GM23338 (cell line): ENCODE measurements around the gene VSIG4.

Source experiments
- CREB1 ChIP-seq: fragments of 250-450 bp; sonication (Bioruptor Pico); IDR thresholded peaks from 2 replicates; pipeline ENCODE4 v1.5.0; 2020; ENCODE audit warnings: low read depth, mild to moderate bottlenecking, moderate library complexity
- EZH2 ChIP-seq: fragments of 200-600 bp; sonication (generic); IDR thresholded peaks from one replicate; pipeline ENCODE4 v1.8.0; 2017; ENCODE audit warnings: antibody characterized with exemption, mild to moderate bottlenecking, low read depth; ENCODE audit not compliant: unreplicated experiment
- EZH2phosphoT487 ChIP-seq: fragments of 200-600 bp; sonication (generic); IDR thresholded peaks from one replicate; pipeline ENCODE4 v1.8.1; 2018; ENCODE audit warnings: antibody characterized with exemption; ENCODE audit not compliant: unreplicated experiment
- JUNB ChIP-seq: IDR thresholded peaks from one replicate; pipeline ENCODE4 v1.6.1; 2016; ENCODE audit warnings: antibody characterized with exemption; ENCODE audit not compliant: unreplicated experiment
- POLR2AphosphoS5 ChIP-seq: IDR thresholded peaks from 2 replicates; pipeline ENCODE4 v1.6.1; 2016; ENCODE audit warnings: antibody characterized with exemption, low read depth
- STAT1 ChIP-seq: IDR thresholded peaks from one replicate; pipeline ENCODE4 v1.6.1; 2016; ENCODE audit warnings: antibody characterized with exemption; ENCODE audit not compliant: unreplicated experiment
- ZNF114 ChIP-seq: fragments of 250-450 bp; sonication (Bioruptor Pico); IDR thresholded peaks from 2 replicates; pipeline ENCODE4 v1.5.0; 2020; ENCODE audit warnings: mild to moderate bottlenecking, moderate library complexity
- TF ChIP-seq, protein P1 (sequence below), 2 experiments: fragments of 200-600 bp in 1 of 2; sonication (generic) in 1 of 2; conservative IDR thresholded peaks; 2 replicates each; pipeline versions ENCODE4 v1.5.1 to v1.6.1; 2016 to 2017; ENCODE audit warnings: antibody characterized with exemption in 2 of 2, low read depth in 2 of 2, mild to moderate bottlenecking in 2 of 2, moderate library complexity in 1 of 2
- TF ChIP-seq, protein P2 (sequence below): IDR thresholded peaks from one replicate; pipeline ENCODE4 v1.6.1; 2018; ENCODE audit warnings: antibody characterized with exemption; ENCODE audit not compliant: unreplicated experiment
- TF ChIP-seq, protein P3 (sequence below): IDR thresholded peaks from 2 replicates; pipeline ENCODE4 v1.6.1; 2016; ENCODE audit warnings: antibody characterized with exemption
- TF ChIP-seq, protein P4 (sequence below): fragments of 250-450 bp; sonication (Bioruptor Pico); IDR thresholded peaks from 2 replicates; pipeline ENCODE4 v1.5.0; 2020; ENCODE audit warnings: mild to moderate bottlenecking, moderate library complexity

DNA sequence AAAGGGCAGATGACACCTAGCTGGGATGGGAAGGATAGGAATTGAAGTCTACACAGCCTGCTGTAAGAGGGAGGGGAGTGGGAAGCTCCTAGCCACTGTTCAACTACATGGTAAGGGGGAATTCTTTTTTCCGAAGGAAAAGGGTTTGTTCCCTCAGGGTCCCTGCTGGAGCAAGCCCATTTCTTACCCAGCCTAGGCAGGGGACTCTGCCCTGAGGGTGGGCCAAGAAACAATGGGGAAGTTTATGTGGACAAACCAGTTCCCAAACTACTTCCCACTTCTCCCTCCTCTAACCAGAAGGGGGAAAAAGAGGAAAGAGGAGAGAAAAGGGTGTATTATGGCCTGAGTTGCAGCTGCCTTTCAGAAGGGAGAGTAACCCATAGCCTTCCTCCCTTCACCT, 13.5 kb upstream of the VSIG4 start:
- TF ChIP-seq, protein P1, sequence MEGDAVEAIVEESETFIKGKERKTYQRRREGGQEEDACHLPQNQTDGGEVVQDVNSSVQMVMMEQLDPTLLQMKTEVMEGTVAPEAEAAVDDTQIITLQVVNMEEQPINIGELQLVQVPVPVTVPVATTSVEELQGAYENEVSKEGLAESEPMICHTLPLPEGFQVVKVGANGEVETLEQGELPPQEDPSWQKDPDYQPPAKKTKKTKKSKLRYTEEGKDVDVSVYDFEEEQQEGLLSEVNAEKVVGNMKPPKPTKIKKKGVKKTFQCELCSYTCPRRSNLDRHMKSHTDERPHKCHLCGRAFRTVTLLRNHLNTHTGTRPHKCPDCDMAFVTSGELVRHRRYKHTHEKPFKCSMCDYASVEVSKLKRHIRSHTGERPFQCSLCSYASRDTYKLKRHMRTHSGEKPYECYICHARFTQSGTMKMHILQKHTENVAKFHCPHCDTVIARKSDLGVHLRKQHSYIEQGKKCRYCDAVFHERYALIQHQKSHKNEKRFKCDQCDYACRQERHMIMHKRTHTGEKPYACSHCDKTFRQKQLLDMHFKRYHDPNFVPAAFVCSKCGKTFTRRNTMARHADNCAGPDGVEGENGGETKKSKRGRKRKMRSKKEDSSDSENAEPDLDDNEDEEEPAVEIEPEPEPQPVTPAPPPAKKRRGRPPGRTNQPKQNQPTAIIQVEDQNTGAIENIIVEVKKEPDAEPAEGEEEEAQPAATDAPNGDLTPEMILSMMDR (conservative IDR thresholded peaks at IDR 0.05; ENCODE audit: low read depth in 2 of 2): no peak
- TF ChIP-seq POLR2AphosphoS5 (no peak), STAT1 (no peak), EZH2phosphoT487 (no peak), CREB1 (no peak), EZH2 (no peak), JUNB (no peak), ZNF114 (no peak)
- TF ChIP-seq, protein P2, sequence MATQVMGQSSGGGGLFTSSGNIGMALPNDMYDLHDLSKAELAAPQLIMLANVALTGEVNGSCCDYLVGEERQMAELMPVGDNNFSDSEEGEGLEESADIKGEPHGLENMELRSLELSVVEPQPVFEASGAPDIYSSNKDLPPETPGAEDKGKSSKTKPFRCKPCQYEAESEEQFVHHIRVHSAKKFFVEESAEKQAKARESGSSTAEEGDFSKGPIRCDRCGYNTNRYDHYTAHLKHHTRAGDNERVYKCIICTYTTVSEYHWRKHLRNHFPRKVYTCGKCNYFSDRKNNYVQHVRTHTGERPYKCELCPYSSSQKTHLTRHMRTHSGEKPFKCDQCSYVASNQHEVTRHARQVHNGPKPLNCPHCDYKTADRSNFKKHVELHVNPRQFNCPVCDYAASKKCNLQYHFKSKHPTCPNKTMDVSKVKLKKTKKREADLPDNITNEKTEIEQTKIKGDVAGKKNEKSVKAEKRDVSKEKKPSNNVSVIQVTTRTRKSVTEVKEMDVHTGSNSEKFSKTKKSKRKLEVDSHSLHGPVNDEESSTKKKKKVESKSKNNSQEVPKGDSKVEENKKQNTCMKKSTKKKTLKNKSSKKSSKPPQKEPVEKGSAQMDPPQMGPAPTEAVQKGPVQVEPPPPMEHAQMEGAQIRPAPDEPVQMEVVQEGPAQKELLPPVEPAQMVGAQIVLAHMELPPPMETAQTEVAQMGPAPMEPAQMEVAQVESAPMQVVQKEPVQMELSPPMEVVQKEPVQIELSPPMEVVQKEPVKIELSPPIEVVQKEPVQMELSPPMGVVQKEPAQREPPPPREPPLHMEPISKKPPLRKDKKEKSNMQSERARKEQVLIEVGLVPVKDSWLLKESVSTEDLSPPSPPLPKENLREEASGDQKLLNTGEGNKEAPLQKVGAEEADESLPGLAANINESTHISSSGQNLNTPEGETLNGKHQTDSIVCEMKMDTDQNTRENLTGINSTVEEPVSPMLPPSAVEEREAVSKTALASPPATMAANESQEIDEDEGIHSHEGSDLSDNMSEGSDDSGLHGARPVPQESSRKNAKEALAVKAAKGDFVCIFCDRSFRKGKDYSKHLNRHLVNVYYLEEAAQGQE: no peak
- TF ChIP-seq, protein P3, sequence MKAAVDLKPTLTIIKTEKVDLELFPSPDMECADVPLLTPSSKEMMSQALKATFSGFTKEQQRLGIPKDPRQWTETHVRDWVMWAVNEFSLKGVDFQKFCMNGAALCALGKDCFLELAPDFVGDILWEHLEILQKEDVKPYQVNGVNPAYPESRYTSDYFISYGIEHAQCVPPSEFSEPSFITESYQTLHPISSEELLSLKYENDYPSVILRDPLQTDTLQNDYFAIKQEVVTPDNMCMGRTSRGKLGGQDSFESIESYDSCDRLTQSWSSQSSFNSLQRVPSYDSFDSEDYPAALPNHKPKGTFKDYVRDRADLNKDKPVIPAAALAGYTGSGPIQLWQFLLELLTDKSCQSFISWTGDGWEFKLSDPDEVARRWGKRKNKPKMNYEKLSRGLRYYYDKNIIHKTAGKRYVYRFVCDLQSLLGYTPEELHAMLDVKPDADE: no peak
- TF ChIP-seq, protein P4, sequence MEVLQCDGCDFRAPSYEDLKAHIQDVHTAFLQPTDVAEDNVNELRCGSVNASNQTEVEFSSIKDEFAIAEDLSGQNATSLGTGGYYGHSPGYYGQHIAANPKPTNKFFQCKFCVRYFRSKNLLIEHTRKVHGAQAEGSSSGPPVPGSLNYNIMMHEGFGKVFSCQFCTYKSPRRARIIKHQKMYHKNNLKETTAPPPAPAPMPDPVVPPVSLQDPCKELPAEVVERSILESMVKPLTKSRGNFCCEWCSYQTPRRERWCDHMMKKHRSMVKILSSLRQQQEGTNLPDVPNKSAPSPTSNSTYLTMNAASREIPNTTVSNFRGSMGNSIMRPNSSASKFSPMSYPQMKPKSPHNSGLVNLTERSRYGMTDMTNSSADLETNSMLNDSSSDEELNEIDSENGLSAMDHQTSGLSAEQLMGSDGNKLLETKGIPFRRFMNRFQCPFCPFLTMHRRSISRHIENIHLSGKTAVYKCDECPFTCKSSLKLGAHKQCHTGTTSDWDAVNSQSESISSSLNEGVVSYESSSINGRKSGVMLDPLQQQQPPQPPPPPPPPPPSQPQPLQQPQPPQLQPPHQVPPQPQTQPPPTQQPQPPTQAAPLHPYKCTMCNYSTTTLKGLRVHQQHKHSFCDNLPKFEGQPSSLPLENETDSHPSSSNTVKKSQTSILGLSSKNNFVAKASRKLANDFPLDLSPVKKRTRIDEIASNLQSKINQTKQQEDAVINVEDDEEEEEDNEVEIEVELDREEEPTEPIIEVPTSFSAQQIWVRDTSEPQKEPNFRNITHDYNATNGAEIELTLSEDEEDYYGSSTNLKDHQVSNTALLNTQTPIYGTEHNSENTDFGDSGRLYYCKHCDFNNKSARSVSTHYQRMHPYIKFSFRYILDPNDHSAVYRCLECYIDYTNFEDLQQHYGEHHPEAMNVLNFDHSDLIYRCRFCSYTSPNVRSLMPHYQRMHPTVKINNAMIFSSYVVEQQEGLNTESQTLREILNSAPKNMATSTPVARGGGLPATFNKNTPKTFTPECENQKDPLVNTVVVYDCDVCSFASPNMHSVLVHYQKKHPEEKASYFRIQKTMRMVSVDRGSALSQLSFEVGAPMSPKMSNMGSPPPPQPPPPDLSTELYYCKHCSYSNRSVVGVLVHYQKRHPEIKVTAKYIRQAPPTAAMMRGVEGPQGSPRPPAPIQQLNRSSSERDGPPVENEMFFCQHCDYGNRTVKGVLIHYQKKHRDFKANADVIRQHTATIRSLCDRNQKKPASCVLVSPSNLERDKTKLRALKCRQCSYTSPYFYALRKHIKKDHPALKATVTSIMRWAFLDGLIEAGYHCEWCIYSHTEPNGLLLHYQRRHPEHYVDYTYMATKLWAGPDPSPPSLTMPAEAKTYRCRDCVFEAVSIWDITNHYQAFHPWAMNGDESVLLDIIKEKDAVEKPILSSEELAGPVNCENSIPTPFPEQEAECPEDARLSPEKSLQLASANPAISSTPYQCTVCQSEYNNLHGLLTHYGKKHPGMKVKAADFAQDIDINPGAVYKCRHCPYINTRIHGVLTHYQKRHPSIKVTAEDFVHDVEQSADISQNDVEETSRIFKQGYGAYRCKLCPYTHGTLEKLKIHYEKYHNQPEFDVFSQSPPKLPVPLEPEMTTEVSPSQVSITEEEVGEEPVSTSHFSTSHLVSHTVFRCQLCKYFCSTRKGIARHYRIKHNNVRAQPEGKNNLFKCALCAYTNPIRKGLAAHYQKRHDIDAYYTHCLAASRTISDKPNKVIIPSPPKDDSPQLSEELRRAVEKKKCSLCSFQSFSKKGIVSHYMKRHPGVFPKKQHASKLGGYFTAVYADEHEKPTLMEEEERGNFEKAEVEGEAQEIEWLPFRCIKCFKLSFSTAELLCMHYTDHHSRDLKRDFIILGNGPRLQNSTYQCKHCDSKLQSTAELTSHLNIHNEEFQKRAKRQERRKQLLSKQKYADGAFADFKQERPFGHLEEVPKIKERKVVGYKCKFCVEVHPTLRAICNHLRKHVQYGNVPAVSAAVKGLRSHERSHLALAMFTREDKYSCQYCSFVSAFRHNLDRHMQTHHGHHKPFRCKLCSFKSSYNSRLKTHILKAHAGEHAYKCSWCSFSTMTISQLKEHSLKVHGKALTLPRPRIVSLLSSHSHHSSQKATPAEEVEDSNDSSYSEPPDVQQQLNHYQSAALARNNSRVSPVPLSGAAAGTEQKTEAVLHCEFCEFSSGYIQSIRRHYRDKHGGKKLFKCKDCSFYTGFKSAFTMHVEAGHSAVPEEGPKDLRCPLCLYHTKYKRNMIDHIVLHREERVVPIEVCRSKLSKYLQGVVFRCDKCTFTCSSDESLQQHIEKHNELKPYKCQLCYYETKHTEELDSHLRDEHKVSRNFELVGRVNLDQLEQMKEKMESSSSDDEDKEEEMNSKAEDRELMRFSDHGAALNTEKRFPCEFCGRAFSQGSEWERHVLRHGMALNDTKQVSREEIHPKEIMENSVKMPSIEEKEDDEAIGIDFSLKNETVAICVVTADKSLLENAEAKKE (CRISPR knock-in tag): no peak
